ENCODE measurements around the gene POLA1.

DNA sequence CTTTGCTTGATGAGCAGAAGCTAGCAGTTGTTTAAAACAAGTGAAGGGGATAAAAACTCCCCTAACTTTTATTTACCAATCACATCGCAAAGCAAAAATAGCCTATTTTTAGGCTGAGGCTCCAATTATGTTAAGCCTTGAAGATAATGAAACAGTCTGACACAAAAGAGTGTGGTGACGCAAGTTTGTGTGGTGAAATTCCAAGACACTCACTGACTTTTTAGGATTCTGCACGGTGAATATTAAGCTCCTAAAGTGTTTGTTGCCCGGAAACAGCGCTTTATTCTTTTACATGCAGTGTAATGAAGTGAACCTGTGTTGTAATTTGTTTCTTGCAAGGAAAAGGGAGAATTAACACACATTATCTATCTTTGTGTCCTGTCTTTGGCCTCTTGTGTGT, 74.8 kb downstream of the POLA1 start:
- no peak for TF ChIP-seq CTCF (IDR thresholded peaks at IDR 0.05)
- no peak for TF ChIP-seq POLR2A (IDR thresholded peaks at IDR 0.05)

Data from testis (tissue), 2 donors.